ENCODE measurements around the gene PRXL2B.

Gene PRXL2B

DNA sequence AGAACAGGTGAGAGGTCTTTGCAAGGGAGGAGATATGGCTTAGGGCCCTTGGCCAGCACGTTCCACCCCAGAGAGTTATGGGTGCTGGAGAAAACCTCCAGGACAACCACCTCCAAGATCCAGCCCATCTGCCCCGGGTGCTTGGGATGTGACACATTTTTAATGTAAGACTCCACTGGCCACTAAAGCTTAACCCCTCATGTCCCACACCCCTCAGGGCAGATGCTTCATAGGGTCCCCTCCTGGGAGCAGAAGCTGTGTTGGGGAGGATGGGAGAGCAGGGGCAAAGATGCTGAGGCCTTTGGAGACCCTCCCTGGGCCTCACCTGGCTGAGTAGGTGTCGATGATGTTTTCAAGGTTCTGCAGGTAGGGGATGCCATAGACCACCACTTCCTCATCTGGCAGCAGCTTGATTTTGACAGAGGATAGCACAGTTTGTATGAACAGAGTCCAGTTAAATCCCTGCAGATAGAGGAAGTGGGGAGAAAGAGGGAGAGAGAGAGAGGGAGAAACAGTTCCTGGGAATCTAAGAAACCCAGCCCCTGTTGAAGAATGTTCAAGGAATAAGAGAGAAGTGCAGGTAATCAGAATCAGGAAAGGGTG is 11.9 kb downstream of the PRXL2B start:
- DNase-seq (ENCODE audit: low read depth), result no peak

DNA sequence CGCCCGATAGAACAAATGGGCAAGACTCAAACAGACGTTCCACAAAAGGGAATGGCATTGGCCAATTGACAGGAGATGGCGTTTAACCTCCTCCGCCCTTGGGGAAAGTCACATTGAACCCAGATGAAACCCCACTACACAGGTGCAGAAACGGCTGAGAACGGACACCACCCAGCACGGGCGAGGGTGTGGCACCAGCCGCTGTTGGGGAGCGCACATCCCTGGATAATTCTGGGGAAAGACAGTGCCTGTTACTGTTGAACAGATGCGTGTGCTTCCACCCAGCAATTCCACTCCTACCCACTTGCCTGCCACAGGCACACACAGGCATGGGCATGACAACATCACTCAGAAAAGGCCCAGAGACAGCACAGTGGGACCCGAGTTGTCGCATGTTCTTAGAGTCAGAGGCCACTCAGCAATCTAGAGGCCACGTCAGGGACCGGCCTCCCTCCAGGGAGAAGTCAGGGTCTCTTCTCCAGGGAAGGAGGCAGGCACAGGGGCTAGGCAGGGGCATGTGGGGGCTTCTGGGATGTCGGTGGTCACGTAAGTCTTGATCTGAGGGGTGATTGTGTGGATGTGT is 15.2 kb downstream of the PRXL2B start:
- no peak for DNase-seq (ENCODE audit: low read depth)

DNA sequence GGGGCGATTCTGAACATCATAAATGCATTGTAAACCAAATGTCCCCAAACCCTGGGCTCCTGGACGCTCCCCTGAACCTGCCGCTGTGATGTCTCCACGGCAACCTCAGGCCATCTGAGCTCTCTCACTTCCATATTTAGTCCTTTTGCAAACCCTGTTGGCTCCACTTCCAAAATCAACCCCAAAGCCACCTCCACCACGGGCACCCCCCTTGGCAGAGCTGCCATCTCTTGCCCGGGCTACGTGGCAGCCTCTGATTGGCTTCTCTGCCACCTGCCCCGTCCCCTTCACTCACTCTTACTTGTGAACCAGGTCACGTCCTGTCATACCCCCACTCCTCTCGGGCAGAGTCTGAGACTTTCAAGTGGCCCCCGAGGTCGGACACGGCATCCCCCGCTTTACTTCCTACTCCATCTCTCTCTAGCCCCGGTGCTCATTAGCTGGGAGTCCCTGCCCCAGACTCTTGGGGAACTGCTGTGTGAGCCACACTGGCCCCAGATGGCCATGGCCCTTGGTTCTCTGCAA is 15.8 kb downstream of the PRXL2B start:
- no peak for DNase-seq (ENCODE audit: low read depth)

DNA sequence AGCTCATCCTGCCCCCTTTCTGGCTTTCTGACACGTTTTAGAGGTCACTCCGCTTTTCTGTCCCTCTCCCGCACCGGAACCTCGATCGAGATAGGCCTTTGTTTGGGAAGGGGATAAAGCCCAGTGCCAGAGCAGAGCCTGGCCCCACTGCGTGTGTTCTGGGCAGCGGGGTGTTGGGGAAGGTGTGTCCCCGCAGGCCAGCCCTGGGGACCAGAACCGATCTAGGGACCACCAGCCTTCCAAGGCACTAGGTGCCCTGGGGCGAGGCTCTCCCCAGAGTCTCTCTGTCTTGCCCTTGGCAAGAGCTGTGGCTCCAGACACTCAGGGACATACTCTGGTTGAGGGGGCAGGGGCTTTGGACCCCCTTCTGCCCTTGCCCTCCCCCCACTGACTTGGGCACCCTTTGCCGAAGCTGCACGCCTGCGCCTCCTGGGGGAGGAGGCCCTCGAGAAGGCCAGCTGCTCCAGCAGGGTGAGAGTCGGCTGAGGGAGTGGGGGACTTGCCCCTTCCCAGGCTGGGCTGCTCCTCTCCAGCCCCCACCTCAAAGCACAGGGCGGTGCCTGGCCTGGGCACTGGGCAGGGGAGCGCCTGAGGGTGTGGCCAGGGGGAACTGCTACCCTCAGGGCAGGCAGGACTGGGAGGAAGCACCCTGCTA is 16.4 kb downstream of the PRXL2B start:
- no peak for DNase-seq (ENCODE audit: low read depth)

DNA sequence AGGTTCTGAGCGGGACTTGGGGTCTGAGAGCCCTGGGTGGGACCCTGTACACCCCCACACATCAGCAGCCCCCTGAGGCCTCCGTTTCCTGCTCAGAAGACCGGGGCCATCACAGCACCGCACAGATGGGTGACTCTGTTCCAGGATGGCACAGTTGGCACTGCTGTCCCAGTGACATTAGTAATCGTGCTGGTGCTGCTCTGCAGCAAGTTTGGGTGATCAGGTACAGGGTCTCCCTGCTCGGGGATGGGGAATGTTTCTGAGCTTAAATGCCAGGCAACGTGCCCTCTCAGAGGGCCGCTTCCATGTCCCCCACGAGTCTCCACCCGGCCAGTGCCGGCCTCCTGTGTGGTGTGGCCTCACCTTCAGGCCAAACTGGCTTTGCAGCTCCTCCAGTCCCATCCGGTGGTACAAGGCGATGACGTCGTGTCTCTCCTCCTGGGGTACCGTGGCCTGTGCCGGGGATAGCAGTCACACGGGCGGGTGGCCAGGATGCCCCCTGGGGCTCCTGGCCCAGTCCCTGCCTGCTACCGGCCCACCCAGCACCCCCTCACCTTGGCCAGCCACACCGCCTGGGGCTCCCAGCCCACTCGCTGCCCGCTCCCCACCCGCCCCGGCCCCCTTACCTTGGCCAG is 17.1 kb downstream of the PRXL2B start:
- no peak for DNase-seq (ENCODE audit: low read depth)

DNA sequence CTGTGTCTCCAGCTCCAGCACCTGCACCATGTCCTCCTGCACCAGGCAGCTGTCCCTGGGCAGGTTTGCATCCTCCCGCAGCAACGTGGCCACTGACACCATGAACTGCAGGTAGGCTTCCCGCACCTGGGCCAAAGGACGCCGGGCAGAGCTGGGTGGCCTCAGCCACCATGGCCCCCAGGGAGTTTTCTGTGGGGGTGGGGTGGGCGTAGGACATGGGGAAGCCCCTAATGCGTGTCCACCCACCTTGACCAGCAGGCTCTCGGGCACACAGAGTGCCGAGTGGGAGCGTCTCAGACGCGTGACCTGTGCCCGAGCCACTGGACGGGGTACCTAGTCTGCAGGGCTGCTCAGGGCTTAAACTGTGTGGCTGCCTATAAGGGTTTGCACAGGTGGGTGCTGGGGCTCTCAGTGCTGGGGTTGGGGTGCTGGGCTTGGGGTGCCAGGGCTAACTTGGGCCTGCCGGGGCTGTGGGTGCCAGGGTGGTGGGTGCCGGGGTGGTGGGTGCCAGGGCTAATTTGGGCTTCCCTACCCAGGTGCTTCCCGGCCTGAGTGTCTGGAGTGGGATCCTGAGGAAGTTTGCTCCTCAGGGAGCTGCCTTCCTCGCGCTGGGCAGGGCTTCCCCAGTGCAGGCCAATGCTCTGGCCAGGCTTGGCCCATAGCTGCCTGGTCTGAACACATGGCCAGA is 17.7 kb downstream of the PRXL2B start:
- no peak for DNase-seq (ENCODE audit: low read depth)

DNA sequence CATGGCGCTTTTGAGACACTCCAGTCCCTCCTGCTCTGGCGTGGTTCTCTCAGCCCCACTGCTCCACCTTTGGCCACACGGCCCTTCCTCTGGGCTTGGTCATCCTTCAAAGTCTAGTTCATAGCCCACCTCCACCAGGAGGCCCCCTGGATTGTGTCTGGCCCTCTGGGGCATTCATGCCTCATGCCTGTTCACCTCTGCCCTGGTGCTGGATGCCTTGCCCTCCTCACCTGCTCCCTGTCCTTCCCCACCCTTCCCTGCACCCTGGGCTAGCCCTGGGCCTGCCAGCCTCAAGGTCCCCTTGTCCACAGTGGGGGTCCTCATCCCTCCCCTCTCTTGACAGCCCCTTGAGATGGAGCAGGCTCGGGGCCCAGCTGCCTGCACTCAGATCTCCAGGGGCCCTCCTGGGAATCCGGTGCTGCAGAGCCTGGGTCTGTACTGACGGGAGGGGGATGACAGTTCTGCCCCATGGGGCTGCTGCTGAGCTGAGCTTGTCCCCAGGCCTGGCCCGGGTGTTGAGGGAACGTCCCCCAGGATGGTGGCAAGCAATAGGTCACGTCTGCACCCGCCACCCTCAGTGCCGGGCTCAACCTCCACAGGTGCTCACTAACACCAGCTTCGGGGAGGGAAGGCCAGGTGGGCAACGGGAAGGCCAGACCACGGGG is 18.4 kb downstream of the PRXL2B start:
- DNase-seq (ENCODE audit: low read depth), result no peak

DNA sequence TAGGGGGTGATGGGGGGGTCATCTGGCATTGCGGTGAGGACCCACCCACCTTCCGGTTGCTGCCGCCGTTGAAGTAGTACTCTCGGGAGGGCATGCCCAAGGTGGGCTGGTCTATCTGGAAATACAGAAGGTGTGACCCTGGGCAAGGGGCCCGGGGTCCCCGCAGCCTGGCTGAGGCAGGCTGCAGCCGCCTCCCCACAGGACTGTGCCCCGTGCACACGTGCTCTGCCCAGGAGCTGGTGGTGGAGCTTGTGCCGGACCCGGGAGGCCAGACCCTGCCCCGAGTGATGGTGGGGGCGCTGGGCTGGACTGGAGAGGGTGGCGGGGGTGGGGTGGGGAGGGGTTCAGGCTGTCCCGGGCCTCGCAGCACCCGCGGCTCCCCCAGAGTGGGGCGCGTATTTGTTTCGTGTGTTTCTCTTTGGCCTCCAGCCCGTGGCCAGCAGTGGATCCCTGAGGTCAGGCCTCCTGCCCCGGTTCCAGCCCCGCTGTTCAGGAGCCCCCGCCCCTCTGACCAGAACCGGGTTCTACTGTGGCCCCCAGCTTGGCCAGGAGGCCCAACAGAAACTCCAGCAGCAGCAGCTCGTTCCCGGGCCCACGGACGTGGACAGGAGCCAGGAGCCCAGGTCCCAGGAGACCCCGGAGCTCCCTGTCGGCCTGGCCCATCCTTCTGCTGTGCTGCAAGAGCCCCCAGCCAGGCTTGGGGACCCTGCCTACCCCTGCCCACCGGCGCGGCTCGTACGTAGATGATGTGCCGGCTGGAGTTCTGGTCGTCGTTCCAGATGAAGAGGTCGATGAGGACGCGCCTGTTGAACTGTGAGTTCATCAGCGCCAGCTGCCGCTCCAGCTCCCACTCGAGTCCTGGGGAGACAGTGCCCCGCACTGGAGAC is 19.2 kb downstream of the PRXL2B start:
- no peak for DNase-seq (ENCODE audit: low read depth)

DNA sequence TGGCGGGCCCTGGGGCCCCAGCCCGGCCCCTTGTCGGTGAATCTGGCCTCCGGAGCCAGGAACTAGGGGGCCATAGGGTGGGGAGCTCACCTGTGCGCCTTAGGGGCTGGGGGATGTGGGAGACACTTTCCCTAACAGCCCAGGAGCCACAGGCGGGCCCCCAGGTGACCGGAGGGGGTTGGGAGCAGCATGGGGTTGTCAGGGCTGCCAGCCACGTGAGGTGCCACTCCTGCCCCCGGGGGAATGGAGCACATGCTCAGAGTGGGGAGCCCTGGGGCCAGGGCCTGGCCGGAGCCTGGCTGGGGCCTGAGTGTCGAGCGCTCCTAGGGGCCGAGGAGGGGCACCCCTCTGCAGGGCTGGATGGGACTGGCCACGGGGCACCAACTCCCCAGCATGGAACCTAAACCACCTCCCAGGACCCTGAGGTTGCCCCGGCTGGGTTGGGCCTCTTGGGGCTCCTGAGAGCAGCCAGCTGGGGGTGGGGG is 19.9 kb downstream of the PRXL2B start:
- DNase-seq (ENCODE audit: low read depth), result no peak

DNA sequence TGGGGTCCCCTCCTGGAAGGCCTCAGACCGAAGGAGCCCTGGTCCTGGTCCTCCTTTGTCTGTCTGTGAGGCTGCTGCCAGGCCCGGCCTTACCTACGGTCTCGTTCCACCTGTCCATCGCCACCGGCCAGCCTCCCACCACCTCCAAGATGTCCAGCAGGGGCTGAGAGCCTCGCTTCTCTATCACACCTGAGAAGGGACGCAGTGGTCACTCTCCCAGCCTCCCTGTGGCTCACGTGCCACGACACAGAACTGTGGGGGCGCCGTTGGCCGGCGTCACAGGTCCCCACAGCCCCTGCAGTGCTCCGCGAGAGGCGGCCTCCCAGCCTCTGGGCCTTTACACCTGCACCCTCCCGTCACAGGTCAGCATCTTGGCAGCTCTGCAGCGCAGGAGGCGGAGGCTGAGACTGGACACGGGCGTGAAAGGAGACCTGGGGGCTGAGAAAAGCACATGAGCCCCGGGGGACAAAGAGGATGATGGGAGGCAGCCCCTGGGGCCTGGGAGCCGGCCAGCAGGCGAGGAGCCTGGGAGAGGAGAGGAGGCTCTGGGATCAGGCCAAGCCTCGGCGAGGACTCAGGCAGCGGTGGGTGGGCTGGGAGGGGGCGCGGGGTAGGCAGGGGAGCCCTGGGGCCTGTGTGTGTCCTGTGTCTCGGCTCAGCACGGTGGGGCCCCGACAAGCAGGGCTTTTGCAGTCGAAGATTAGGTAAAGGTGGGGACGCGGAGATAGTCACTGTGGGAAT is 20.5 kb downstream of the PRXL2B start:
- DNase-seq (ENCODE audit: low read depth), result no peak

DNA sequence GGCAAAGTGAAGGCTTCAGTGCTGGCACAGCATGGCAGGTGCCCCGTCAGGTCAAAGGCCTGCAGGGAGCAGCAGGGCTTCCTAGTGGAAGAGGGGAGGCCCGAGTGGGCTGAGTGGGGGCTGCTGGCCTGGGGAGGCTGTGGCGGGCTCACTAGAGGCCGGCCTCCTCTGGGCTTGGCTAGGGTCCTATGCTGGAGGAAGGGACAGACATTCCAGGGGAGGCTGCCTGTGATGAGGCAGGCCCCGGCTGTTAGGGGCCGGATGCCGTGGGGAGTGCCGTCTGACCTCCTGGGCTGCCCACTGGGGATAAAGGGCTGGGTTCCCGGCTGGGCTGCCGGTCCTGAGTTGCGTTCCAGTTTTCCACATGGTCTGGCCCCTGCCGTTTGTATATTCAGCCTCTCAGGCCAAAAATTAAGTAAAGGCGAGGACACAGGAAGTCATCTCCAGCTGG is 21.1 kb downstream of the PRXL2B start:
- DNase-seq (ENCODE audit: low read depth), result no peak

DNA sequence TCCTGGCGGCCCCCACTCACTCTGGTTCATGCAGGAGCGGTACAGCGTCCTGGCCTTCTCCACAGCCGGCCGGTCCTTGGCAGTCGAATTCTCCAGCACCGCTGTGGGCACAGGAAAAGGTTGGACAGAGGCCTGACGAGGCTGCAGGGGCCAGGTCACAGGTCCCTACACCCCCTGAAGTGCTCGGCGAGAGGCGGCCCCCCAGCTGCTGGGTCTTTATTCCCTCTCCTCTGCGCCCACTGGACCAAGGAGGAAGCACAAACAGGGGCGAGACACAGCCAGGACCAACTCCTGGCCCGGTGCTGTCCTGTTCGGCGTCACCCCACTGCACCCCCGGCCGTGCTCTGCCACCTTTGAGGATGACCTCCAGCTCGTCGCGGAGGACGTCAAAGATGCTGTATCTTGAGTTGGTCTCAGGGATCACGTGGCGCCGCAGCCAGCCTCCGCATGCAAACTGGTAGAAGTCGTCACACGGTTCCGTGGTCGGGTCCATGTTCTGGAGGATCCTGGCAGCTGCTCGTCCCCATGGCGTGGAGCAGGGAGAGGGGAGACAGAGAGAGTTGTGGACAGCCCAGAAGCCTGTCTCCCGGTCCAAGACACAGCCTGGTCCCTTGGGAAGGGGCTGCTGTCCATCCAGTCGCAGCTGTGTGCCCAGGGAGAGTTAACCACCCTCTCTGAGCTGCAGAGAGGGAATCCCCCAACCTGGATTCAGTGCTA is 22.9 kb downstream of the PRXL2B start:
- DNase-seq (ENCODE audit: low read depth), result no peak

DNA sequence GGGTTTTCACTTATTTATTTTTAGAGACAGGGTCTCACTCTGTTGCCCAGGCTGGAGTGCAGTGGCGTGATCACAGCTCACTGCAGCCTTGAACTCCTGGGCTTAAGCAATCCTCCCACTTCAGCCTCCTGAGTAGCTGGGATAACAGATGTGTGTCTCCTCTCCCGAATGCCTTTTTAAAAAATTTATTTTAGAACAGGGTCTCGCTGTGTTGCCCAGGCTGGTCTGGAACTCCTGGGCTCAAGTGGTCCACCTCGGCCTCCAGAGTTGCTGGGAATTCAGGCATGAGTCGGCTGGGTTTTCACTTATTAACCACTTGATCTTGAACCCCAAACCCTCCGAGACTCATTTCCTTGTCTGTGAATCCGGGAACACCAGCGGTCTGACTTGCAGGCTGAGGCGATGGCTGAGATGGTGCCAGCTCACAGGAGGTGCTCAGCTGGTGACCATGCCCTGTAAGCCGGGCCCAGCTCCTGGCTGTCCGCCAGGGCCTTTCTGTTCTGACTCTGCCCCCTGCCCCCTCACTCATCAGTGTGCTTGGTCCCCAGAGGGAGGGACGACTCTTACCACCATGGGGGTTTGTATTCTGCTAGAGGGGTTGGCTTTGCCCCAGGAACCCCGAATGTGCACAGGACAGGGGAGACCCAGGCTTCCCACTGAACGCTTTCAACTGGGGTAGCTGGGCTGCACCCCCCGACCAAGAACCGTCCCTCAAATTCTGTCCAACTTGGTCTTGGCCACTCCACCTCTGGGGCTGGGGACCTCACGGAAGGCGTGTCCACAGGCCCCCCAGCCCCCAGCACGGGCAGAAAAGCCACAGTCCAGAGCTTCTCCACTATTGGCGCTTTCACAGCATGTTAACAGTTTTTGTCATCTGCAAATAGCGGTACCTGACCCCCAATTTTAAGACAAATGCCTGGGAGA is 23.7 kb downstream of the PRXL2B start:
- no peak for DNase-seq (ENCODE audit: low read depth)

DNA sequence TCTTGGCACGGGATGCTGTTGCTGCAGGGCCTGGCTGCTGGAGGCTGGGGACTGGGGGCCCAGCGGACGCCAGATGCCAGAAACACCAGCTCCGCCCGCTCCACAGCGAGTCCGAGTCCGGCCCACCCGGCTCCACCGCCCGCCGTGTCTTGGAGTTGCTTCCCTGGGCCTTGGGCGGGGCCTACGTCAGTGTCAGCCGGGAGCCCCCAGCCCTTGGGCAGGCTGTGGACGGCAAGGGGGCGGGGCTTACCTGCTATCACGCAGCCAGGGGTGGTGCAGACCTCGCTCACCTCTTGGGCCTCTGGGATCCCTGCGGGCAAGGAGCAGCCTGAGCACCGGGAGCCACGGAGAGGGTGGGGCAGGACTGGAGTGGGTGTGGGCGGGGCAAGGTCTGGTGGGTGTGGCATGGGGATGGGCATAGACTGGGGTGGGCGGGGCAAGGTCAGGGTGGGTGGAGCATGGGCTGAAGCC is 24.5 kb downstream of the PRXL2B start:
- no peak for DNase-seq (ENCODE audit: low read depth)

DNA sequence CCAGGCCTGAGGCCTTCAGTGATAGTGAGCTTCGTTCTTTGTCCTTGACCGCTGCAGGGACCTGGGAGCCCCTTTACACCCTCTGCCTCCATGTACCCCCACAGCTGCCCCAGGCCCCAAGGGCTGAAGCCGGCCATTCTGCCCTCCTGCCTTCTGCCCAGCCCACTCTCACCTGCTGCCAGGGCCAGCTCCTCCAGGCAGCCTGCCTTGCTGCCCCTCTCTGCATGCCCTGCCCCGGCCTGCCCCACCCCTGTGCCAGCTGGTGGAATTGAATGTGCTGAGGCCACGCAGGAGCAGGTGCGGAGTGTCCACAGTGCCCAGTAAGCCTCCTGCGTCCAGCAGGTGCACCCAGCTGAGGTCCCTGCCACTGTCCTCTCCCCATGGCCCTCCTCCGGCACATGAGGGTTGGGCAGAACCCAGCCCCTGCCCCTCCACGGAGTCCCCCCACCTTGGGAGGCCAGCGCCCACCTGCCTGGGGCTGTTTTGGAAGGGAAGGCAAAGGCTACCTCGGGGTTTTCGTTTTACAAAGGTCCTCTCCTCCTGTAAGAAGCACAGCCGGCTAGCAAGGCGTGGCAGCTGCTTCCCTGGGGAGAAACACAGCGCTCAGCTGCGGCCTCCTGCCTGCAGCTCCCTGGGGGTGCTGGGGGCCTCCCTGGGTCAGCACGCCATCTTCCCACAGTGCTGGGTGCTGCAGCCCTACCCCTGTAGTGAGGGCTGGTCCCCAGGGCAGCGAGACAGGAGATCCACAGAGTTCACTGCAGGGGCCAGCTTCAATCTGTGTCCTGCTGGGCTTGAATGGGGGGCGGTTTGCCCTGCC is 25.3 kb downstream of the PRXL2B start:
- no peak for DNase-seq (ENCODE audit: low read depth)

DNA sequence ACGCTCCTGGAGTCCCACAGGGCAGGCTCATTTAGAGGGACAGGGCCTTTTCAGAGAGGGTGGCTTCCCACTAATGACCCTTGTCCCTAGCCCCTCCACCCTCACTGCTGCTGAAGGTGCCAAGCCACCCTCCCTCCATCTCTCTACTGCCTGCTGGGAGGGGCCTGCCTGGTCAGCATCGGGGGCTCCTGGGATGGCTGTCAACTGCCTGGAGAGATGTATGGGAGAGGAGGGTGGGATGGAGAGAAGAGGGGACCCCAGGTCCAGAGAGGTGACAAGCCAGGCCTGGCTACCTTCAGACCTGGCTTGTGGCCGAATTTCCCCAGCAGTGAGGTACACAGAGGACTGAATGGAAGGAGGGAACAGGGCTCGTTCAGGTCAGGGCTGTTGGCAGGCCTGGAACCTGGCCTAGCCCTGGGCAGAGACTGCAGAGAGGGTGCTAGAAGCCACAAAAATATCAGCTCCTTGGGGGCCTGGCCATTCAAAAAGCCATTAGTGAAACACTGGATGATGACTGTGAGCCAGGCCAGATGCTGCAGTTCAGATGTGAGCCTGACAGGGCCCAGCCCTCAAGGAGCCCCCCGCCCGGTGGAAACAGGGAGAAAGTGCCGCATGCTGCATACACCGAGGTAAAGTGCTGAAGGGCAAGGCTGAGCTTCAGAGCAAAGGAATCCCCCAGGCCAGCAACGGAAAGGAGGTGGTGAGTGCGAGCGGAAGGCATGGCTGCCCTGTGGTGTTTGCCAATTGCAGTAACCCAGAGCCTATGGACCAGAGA is 26.2 kb downstream of the PRXL2B start:
- DNase-seq (ENCODE audit: low read depth), result no peak
